ENCODE data around the gene PEAK1. TPM values are rescaled to one million over a fixed set of nuclear protein-coding genes. Genes with fewer than 3 reads are reported as not detected.

Gene PEAK1
- total and polyA plus RNA-seq, 2 experiments from 2014 or later: 7.8 to 34.1 TPM

DNA sequence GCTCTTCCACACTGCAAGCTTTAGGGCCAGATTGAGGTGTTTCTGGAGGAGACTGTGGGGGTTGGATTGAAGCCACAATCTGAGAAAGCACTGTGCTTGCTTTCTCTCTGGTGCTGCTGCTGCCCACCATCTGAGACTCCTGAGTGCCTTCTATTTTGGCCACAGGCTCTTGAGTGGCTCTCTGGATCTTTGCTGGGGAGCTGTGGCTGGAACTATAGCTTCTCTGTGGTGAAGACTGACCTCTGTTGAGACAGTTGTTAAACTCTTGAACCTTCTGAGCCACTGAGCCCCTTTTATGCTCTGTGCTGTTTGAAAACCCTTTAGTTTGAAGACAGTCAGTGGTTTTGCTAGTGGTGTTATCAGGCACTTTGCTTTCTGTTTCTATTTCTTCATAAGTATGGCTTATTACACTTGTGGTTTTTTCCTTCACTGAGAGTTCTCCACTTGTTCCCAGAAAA, 240.3 kb downstream of the PEAK1 start:
- Histone ChIP-seq H3K27ac (ENCODE audit: low read depth) (no peak overlapping the region), H3K79me2 (replicated peaks; ENCODE audit: insufficient read depth) (no peaks in the 10 kb centered on the region), H2AFZ (no peak overlapping the region), H3K36me3 (ENCODE audit: insufficient read depth) (no peaks in the 10 kb centered on the region), H3K4me1 (ENCODE audit: insufficient read depth) (no peaks in the 10 kb centered on the region; the same call in 1 of the 2 replicates), H4K20me1 (replicated peaks; ENCODE audit: insufficient read depth) (no peaks in the 10 kb centered on the region), H3K4me2 (no peak overlapping the region), H3K4me3 (no peak overlapping the region), H3K9me2 (ENCODE audit: insufficient read depth) (0 out of 2 replicates have a peak, but pooled peaks cover 4% of the 10 kb centered on the region), H3K27me3 (ENCODE audit: insufficient read depth) (no peaks in the 10 kb centered on the region), H3F3A (replicated peaks; ENCODE audit: low read depth) (no peaks in the 10 kb centered on the region)
- H3K4me3 Mint-ChIP-seq: no peak overlapping the region
- TF ChIP-seq POLR2AphosphoS5 (IDR thresholded peaks at IDR 0.05; ENCODE audit: low read depth) (no peak), ZNF114 (CRISPR knock-in tag; IDR thresholded peaks at IDR 0.05) (no peak), ZNF331 (CRISPR knock-in tag; IDR thresholded peaks at IDR 0.05; ENCODE audit: low read depth) (no peak), EZH2phosphoT487 (IDR thresholded peaks at IDR 0.05; ENCODE audit: unreplicated experiment) (no peak), NANOG (IDR thresholded peaks at IDR 0.05; ENCODE audit: borderline replicate concordance) (no peak), JUNB (IDR thresholded peaks at IDR 0.05; ENCODE audit: unreplicated experiment) (no peak), STAT1 (IDR thresholded peaks at IDR 0.05; ENCODE audit: unreplicated experiment) (no peak), CREB1 (CRISPR knock-in tag; IDR thresholded peaks at IDR 0.05; ENCODE audit: low read depth) (no peak), EZH2 (IDR thresholded peaks at IDR 0.05; ENCODE audit: low read depth, unreplicated experiment) (no peak)
- TF ChIP-seq, protein P1, sequence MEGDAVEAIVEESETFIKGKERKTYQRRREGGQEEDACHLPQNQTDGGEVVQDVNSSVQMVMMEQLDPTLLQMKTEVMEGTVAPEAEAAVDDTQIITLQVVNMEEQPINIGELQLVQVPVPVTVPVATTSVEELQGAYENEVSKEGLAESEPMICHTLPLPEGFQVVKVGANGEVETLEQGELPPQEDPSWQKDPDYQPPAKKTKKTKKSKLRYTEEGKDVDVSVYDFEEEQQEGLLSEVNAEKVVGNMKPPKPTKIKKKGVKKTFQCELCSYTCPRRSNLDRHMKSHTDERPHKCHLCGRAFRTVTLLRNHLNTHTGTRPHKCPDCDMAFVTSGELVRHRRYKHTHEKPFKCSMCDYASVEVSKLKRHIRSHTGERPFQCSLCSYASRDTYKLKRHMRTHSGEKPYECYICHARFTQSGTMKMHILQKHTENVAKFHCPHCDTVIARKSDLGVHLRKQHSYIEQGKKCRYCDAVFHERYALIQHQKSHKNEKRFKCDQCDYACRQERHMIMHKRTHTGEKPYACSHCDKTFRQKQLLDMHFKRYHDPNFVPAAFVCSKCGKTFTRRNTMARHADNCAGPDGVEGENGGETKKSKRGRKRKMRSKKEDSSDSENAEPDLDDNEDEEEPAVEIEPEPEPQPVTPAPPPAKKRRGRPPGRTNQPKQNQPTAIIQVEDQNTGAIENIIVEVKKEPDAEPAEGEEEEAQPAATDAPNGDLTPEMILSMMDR (conservative IDR thresholded peaks at IDR 0.05; ENCODE audit: low read depth in 2 of 2): no peak
- TF ChIP-seq, protein P2, sequence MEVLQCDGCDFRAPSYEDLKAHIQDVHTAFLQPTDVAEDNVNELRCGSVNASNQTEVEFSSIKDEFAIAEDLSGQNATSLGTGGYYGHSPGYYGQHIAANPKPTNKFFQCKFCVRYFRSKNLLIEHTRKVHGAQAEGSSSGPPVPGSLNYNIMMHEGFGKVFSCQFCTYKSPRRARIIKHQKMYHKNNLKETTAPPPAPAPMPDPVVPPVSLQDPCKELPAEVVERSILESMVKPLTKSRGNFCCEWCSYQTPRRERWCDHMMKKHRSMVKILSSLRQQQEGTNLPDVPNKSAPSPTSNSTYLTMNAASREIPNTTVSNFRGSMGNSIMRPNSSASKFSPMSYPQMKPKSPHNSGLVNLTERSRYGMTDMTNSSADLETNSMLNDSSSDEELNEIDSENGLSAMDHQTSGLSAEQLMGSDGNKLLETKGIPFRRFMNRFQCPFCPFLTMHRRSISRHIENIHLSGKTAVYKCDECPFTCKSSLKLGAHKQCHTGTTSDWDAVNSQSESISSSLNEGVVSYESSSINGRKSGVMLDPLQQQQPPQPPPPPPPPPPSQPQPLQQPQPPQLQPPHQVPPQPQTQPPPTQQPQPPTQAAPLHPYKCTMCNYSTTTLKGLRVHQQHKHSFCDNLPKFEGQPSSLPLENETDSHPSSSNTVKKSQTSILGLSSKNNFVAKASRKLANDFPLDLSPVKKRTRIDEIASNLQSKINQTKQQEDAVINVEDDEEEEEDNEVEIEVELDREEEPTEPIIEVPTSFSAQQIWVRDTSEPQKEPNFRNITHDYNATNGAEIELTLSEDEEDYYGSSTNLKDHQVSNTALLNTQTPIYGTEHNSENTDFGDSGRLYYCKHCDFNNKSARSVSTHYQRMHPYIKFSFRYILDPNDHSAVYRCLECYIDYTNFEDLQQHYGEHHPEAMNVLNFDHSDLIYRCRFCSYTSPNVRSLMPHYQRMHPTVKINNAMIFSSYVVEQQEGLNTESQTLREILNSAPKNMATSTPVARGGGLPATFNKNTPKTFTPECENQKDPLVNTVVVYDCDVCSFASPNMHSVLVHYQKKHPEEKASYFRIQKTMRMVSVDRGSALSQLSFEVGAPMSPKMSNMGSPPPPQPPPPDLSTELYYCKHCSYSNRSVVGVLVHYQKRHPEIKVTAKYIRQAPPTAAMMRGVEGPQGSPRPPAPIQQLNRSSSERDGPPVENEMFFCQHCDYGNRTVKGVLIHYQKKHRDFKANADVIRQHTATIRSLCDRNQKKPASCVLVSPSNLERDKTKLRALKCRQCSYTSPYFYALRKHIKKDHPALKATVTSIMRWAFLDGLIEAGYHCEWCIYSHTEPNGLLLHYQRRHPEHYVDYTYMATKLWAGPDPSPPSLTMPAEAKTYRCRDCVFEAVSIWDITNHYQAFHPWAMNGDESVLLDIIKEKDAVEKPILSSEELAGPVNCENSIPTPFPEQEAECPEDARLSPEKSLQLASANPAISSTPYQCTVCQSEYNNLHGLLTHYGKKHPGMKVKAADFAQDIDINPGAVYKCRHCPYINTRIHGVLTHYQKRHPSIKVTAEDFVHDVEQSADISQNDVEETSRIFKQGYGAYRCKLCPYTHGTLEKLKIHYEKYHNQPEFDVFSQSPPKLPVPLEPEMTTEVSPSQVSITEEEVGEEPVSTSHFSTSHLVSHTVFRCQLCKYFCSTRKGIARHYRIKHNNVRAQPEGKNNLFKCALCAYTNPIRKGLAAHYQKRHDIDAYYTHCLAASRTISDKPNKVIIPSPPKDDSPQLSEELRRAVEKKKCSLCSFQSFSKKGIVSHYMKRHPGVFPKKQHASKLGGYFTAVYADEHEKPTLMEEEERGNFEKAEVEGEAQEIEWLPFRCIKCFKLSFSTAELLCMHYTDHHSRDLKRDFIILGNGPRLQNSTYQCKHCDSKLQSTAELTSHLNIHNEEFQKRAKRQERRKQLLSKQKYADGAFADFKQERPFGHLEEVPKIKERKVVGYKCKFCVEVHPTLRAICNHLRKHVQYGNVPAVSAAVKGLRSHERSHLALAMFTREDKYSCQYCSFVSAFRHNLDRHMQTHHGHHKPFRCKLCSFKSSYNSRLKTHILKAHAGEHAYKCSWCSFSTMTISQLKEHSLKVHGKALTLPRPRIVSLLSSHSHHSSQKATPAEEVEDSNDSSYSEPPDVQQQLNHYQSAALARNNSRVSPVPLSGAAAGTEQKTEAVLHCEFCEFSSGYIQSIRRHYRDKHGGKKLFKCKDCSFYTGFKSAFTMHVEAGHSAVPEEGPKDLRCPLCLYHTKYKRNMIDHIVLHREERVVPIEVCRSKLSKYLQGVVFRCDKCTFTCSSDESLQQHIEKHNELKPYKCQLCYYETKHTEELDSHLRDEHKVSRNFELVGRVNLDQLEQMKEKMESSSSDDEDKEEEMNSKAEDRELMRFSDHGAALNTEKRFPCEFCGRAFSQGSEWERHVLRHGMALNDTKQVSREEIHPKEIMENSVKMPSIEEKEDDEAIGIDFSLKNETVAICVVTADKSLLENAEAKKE (CRISPR knock-in tag; IDR thresholded peaks at IDR 0.05): no peak
- TF ChIP-seq, protein P3, sequence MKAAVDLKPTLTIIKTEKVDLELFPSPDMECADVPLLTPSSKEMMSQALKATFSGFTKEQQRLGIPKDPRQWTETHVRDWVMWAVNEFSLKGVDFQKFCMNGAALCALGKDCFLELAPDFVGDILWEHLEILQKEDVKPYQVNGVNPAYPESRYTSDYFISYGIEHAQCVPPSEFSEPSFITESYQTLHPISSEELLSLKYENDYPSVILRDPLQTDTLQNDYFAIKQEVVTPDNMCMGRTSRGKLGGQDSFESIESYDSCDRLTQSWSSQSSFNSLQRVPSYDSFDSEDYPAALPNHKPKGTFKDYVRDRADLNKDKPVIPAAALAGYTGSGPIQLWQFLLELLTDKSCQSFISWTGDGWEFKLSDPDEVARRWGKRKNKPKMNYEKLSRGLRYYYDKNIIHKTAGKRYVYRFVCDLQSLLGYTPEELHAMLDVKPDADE (IDR thresholded peaks at IDR 0.05): no peak
- TF ChIP-seq, protein P4, sequence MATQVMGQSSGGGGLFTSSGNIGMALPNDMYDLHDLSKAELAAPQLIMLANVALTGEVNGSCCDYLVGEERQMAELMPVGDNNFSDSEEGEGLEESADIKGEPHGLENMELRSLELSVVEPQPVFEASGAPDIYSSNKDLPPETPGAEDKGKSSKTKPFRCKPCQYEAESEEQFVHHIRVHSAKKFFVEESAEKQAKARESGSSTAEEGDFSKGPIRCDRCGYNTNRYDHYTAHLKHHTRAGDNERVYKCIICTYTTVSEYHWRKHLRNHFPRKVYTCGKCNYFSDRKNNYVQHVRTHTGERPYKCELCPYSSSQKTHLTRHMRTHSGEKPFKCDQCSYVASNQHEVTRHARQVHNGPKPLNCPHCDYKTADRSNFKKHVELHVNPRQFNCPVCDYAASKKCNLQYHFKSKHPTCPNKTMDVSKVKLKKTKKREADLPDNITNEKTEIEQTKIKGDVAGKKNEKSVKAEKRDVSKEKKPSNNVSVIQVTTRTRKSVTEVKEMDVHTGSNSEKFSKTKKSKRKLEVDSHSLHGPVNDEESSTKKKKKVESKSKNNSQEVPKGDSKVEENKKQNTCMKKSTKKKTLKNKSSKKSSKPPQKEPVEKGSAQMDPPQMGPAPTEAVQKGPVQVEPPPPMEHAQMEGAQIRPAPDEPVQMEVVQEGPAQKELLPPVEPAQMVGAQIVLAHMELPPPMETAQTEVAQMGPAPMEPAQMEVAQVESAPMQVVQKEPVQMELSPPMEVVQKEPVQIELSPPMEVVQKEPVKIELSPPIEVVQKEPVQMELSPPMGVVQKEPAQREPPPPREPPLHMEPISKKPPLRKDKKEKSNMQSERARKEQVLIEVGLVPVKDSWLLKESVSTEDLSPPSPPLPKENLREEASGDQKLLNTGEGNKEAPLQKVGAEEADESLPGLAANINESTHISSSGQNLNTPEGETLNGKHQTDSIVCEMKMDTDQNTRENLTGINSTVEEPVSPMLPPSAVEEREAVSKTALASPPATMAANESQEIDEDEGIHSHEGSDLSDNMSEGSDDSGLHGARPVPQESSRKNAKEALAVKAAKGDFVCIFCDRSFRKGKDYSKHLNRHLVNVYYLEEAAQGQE (IDR thresholded peaks at IDR 0.05; ENCODE audit: unreplicated experiment): no peak
- peaks cover 8% of the 10 kb centered on the region; the same call in 2 of the 3 replicates for H3K36me3 Mint-ChIP-seq (ENCODE audit: low read depth)
- no peaks in the 10 kb centered on the region for H3K9me3 Mint-ChIP-seq
- H3K27ac Mint-ChIP-seq: no peak overlapping the region
- no peaks in the 10 kb centered on the region for H3K4me1 Mint-ChIP-seq
- H3K27me3 Mint-ChIP-seq (ENCODE audit: insufficient read depth, low read depth, poor library complexity): no peaks in the 10 kb centered on the region
- no peak for DNase-seq (ENCODE audit: low spot score)
- no peak for ATAC-seq
